HG03103 (cell line): Measurements from ENCODE around the gene GUSB.
A peak's percentile ranks its signal among the peaks of the same experiment; 100 is the strongest.
"Not testable (repeated sequence)": the region's sequence is repeated elsewhere in the genome, so short reads cannot be mapped to it uniquely, and the experiment has no call there.

Experiments
- ATAC-seq: cut with Tn5 transposase; IDR thresholded peaks from one replicate; pipeline ENCODE4 v1.9.1; 2021; ENCODE audit warnings: low read depth; ENCODE audit not compliant: unreplicated experiment

Gene GUSB

GRCh38 chr7:65981965-65982792 lies at the start of gene GUSB:
Gene GUSB, minus strand, starts transcription at chr7:65982213. Its CDS starts 30 bp downstream, at chr7:65982183.
- peak; percentile 71 for ATAC-seq

GRCh38 chr7:66028342-66028741 lies 46.3 kb upstream of the GUSB start:
- ATAC-seq = not testable (repeated sequence)

- ATAC-seq = no peak
These were observed 34.1 kb upstream of the GUSB start for GRCh38 chr7:66016131-66016461.

GRCh38 chr7:66015440-66016130 lies 33.6 kb upstream of the GUSB start:
- no peak for ATAC-seq

GRCh38 chr7:66013938-66014337 lies 31.9 kb upstream of the GUSB start:
- ATAC-seq = no peak

GRCh38 chr7:66007232-66007631 lies 25.2 kb upstream of the GUSB start:
- ATAC-seq = no peak

- not testable (repeated sequence) for ATAC-seq
These were observed 23.2 kb upstream of the GUSB start for GRCh38 chr7:66005115-66005671.

- not testable (repeated sequence) for ATAC-seq
These were observed 18.9 kb upstream of the GUSB start for GRCh38 chr7:66000823-66001417.

GRCh38 chr7:65994984-65995383 lies 13.0 kb upstream of the GUSB start:
- not testable (repeated sequence) for ATAC-seq

- no peak for ATAC-seq
These were observed 10.5 kb upstream of the GUSB start for GRCh38 chr7:65992526-65992925.

- not testable (repeated sequence) for ATAC-seq
These were observed 9.8 kb upstream of the GUSB start for GRCh38 chr7:65991829-65992228.

GRCh38 chr7:65989694-65990080 lies 7.7 kb upstream of the GUSB start:
- no peak for ATAC-seq

- not testable (repeated sequence) for ATAC-seq
These were observed 6.5 kb upstream of the GUSB start for GRCh38 chr7:65988503-65988902.

- ATAC-seq = no peak
These were observed 6.1 kb upstream of the GUSB start for GRCh38 chr7:65988084-65988483.

- no peak for ATAC-seq
These were observed 2.1 kb upstream of the GUSB start for GRCh38 chr7:65983965-65984658.

- peak; percentile 76 for ATAC-seq
These were observed 1.3 kb downstream of the GUSB start for GRCh38 chr7:65980478-65981250.

GRCh38 chr7:65979583-65980477 lies 2.2 kb downstream of the GUSB start:
- no peak for ATAC-seq

GRCh38 chr7:65978891-65979582 lies 3.0 kb downstream of the GUSB start:
- ATAC-seq = no peak
